Stimulated activated CD8-positive, alpha-beta memory T cell treated with anti-CD3 and anti-CD28 coated beads, Interleukin-12 subunit alpha, Interleukin-12 subunit beta, amount 100 ng/mL, for 4 hours (primary cell): ENCODE results near the gene SLC66A2.

Experiments used
- DNase-seq: peaks from one replicate; pipeline ENCODE4 v3.0.0-alpha.2; 2020; ENCODE audit warnings: low read depth

SLC66A2 gene

GRCh38 chr18:79935925-79936324, 15.5 kb downstream of the SLC66A2 start:
- no peak for DNase-seq

- DNase-seq: no peak
These were observed 16.0 kb downstream of the SLC66A2 start for GRCh38 chr18:79935499-79935898.

GRCh38 chr18:79935098-79935480, 16.4 kb downstream of the SLC66A2 start:
- DNase-seq: no peak

GRCh38 chr18:79934311-79935097, 16.9 kb downstream of the SLC66A2 start:
- DNase-seq: no peak

GRCh38 chr18:79933765-79934164, 17.7 kb downstream of the SLC66A2 start:
- DNase-seq: no peak

- no peak for DNase-seq
These were observed 18.5 kb downstream of the SLC66A2 start for GRCh38 chr18:79932907-79933306.

GRCh38 chr18:79931475-79931874, 20.0 kb downstream of the SLC66A2 start:
- no peak for DNase-seq

- no peak for DNase-seq
These were observed 21.3 kb downstream of the SLC66A2 start for GRCh38 chr18:79930020-79930642.

- DNase-seq: no peak
These were observed 22.9 kb downstream of the SLC66A2 start for GRCh38 chr18:79928563-79928960.

GRCh38 chr18:79927607-79928562, 23.6 kb downstream of the SLC66A2 start:
- no peak for DNase-seq

- DNase-seq: no peak
These were observed 24.5 kb downstream of the SLC66A2 start for GRCh38 chr18:79926715-79927606.

- DNase-seq: no peak
These were observed 25.1 kb downstream of the SLC66A2 start for GRCh38 chr18:79926306-79926705.

- DNase-seq: no peak
These were observed 26.4 kb downstream of the SLC66A2 start for GRCh38 chr18:79924814-79925731.

- DNase-seq: no peak
These were observed 27.4 kb downstream of the SLC66A2 start for GRCh38 chr18:79923896-79924585.

GRCh38 chr18:79922971-79923411, 28.5 kb downstream of the SLC66A2 start:
- no peak for DNase-seq

GRCh38 chr18:79921984-79922965, 29.2 kb downstream of the SLC66A2 start:
- no peak for DNase-seq

GRCh38 chr18:79919089-79919488, 32.4 kb downstream of the SLC66A2 start:
- no peak for DNase-seq

- DNase-seq: no peak
These were observed 32.8 kb downstream of the SLC66A2 start for GRCh38 chr18:79918615-79919011.
